Measurements from ENCODE around the gene SLC25A6. TPM values are rescaled to one million over a fixed set of nuclear protein-coding genes. Genes with fewer than 3 reads are reported as not detected.

The SLC25A6 gene
- total RNA-seq, 1 donor from 2014 or later, result 348 TPM

- DNase-seq (ENCODE audit: low read depth), result no peak
- peak overlapping the region; percentile 73 for H3K4me3 ChIP-seq (ENCODE audit: low read depth, low read length)
- no peak for TF ChIP-seq CTCF (conservative IDR thresholded peaks at IDR 0.05; ENCODE audit: low read depth, low read length)
Observed at GRCh38 chrX:1394731-1395501, 3.0 kb upstream of the SLC25A6 start.

GRCh38 chrX:1393871-1394615, 2.1 kb upstream of the SLC25A6 start:
- peak overlapping the region; percentile 73 for H3K4me3 ChIP-seq (ENCODE audit: low read depth, low read length)
- no peak for DNase-seq (ENCODE audit: low read depth)
- TF ChIP-seq CTCF (conservative IDR thresholded peaks at IDR 0.05; ENCODE audit: low read depth, low read length), result no peak

GRCh38 chrX:1392376-1393068, 609 bp upstream of the SLC25A6 start:
- H3K4me3 ChIP-seq (ENCODE audit: low read depth, low read length), result peak overlapping the region; percentile 73
- DNase-seq (ENCODE audit: low read depth), result no peak
- TF ChIP-seq CTCF (conservative IDR thresholded peaks at IDR 0.05; ENCODE audit: low read depth, low read length), result no peak

- TF ChIP-seq CTCF (conservative IDR thresholded peaks at IDR 0.05; ENCODE audit: low read depth, low read length), result no peak
- no peak for DNase-seq (ENCODE audit: low read depth)
- peak overlapping the region; percentile 81 for H3K4me3 ChIP-seq (ENCODE audit: low read depth, low read length)
Observed at GRCh38 chrX:1391370-1391706, 575 bp downstream of the SLC25A6 start.

GRCh38 chrX:1390621-1391369, 1.1 kb downstream of the SLC25A6 start:
- peak overlapping the region; percentile 81 for H3K4me3 ChIP-seq (ENCODE audit: low read depth, low read length)
- DNase-seq (ENCODE audit: low read depth), result no peak

More at GRCh38 chrX:1390621-1391369, 1.1 kb downstream of the SLC25A6 start:
- TF ChIP-seq CTCF (conservative IDR thresholded peaks at IDR 0.05; ENCODE audit: low read depth, low read length), result no peak

Measured in epithelial cell of proximal tubule (primary cell).